Stimulated activated naive CD4-positive, alpha-beta T cell (primary cell): ENCODE measurements around the gene PRRT1B.

Experiments
- DNase-seq, 6 experiments: peaks; one replicate each; lab custom pipeline; 2025; lab: John Stamatoyannopoulos, UW

The PRRT1B gene

DNA sequence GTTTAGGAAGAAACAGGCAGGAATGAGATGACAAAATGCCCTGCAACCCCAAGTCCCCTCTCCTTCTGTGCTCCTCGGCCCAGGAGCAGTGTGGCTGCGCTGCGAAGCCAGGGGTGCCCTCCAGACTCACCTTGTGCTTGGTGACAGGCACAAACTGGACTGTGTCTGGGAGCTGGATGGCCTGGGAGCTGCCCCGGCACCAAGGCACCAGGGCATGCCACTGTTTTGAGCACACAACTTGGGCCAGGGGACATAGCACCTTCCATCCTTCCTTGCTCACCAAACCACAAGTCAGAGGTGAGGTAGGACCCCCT lies 51.1 kb downstream of the PRRT1B start:
- no peak for DNase-seq

DNA sequence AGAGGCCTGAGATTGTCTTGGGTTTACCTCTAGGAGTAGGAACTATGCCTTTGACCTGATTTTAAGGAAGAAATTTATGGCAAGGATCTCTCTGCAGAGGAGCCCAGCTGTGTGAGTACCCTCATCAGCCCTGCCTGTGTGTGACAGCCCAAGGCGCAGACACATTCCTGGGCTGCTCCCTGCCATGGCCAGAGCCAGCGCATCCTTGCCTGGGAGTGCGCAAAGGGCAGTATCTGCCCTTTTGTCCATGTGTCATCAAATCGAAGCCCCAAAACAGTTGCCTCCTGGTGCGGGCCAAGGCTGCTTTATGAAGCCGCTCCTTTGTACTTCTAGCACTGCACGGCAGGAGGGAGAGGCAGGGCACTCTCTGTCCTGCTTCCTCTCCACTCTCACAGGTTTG lies 51.9 kb downstream of the PRRT1B start:
- DNase-seq, result no peak

DNA sequence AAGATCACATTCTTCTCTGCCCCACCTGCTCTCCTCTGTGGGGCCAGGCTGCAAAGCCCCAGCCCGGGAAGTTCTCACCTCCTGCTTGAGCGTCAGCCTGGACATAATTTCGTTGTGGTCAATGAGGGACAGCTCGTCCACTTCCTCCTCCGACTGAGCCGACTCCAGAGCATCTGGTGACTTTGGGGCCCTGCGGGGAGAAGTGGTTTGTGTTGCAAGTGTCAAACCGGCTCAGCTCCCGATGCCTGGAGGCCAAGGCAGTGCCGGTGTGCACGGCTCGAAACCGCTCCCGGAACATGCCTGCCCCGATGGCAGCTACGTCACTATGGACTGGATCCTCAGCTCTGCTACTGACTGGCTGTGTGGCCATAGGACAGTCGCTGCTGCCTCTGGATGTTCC lies 52.8 kb downstream of the PRRT1B start:
- DNase-seq, result no peak

DNA sequence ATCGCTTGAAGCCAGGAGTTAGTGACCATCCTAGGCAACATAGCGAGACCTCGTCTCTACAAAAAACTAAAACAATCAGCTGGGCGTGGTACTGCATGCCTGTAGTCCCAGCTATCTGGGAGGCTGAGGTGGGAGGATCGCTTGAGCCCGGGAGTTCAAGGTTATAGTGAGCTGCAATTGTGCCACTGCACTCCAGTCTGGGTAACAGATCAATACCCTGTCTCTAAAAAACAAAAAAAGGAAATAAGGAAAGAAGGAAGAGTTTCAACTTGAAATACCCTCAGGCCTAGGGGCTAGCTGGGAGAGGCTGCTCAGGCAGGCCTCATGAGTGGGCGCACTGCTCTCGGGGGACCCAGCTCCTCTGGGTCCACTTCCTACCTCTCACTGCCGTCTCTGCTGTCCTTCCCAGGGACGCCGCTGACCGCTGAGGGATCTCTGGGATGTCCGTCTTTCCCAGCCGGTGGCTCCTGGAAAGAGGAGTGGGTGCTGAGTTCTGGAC lies 56.4 kb downstream of the PRRT1B start:
- DNase-seq, result no peak

DNA sequence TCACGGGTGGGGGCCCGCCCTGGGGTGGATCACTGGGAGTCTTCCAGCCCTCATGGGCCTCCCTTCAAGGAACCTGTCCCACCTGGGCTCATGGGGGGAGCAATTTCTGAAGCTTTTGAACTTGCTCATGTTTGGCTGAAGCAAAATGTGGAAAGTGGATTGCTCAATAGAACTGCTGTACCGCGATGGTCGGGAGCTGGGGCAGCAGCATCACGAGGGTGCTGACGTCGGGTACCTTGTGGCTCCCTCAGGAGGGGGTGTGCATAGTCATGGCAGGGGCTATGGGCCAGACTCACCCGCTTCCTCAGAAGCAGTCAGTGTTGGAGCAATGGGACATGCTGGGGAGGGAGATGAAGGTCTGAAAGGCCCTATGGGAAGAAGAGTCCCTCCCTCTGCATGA lies 57.9 kb downstream of the PRRT1B start:
- no peak for DNase-seq

DNA sequence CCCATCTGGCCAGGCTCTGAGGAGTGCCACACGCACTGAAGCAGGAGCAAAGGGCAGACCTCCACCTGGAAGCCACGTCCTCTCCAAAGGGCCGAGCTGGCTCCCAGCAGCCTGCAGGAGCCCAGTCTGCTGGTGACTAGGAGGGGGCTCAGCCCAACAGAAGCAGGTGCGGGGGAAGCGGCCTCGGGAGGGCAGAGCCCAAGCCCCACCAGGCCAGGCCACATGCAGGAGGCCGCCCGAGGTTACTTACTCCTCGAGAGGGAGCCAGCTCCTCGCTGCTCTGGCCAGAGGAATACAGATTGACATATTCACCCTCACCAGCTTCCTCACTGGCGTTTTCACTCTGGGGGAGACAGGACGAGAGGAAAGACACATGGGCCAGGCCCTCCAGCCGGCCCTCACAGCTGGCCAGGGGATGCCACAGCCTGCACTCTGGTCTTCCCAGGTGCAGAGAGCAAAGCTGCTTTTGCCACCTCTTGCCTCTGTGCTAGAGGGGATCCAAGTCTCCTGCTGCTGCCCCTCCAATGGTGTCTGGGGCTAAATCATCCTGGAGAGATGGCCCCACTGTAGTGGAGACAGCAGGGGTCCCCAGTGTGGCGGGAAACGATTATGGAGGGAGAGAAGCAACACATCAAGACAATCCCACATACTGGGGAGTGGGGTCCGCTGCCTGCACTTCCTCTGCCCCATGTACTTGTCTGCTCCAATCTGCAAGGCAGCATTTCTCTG lies 58.6 kb downstream of the PRRT1B start:
- no peak for DNase-seq

DNA sequence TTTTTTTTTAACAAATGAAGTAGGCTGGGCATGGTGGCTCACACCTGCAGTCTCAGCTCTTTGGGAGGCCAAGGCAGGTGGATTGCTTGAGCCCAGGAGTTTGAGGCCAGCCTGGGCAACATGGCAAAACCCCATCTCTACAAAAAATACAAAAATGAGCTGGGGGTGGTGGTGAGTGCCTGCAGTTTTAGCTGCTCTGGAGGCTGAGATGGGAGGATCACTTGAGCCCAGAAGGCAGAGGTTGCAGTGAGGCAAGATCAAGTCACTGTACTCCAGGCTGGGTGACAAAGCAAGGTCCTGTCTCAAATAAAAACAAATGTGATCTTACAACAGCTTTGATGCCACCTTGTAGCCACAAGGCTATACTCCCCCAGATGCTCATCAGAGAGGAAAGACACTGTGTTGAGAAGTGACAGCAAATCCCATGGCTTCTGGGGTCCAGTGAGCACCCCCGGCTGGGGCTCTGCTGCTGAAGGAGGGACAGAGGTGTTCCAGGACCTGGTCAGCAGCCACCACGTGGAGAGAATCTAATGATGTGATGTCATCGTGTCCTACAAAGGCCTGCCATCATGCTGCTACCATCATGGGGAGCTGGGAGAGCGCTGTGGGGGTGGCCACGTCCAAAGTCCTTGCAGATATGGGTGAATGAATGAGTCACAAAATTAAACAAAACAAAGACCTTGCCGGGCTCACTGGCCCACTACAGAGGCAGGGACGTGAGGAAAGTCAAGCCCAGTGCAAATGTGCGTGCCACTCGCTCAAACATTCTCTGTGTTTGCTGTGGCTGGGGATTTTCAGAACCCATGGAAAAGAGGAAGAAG lies 60.7 kb downstream of the PRRT1B start:
- DNase-seq, result no peak

DNA sequence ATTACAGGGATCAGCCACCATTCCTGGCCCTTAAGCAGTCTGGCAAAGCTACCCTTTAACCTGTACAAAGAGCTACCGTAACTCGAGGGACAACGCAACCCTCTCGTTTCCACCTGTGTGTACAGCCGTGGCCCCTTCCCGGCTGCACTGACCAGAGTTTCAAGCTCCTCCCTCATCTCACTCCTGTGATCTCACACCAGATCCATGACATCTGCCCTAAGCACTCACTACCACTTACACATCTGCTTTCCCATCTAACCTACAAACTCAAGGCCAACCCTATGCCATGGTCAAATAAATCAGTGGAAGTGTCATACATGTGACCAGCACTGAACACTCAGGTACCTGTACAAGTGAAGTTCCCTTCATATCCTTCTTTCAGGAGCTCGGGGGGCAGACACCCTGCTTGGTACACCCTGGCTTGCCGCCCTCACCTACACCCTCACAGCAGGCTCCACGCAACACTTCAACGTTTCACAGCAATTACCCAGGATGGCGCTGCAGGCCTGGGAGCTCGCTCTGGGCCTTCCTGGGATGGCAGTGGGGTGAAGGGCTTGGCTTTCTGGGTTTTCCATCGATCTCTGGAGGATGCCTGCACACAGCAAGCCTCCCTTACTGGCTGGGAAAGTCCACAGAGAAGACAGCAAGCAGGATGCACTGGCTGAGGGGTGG lies 61.7 kb downstream of the PRRT1B start:
- DNase-seq, result no peak

DNA sequence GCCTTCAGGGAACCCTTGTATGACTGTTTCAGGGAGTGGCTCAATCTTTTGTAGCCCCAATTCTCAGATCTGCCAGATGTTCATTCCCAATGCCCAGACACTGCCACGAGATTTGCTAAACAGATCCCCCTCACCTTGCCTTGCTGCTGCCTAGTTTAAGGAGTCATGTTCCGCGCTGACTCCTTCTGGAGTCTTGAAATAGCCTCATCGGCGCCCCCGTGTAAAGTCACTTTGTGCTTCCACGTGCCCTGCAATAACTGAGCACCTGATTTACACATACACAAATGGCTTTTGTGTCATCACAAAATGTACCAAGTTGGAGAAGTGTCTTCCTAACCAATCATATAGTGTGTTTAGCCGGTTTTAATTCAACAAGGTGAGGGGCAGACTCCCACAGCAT lies 62.3 kb downstream of the PRRT1B start:
- no peak for DNase-seq

DNA sequence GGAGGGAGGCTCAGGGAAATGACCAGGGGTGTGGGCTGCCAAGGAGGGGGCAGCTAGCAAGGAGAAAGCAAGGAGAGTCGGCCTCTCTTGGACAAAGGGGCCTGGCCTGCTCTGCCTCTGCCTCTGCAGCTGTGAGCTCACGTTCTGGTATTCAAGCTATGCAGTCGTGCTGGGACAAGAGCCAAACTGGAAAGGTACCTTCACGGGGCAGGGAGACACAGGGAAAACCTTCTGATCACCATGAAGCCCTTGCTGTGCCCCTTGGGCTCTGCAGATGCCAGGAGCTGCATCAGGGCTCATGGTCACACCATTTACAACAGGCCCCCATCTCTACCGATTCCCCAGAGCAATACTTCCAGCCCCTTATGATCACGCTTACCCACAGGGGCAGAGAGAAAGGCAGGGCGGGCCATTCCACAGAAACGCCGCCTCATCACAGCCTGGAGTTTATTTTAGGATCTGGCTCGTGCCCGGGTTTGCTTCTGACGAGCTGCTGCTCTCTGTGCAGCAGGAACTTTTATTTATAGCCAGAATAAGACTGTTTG lies 63.2 kb downstream of the PRRT1B start:
- no peak for DNase-seq
